Stimulated activated CD8-positive, alpha-beta memory T cell treated with anti-CD3 and anti-CD28 coated beads, Interleukin-15, amount 100 ng/mL, for 1 hour (primary cell): Measurements from ENCODE around the gene SEC61A2.

ENCODE experiments used
- DNase-seq: peaks from one replicate; pipeline ENCODE4 v3.0.0-alpha.2; 2020; ENCODE audit warnings: low read depth

Gene SEC61A2

GRCh38 chr10:12196531-12197211 is 67.2 kb downstream of the SEC61A2 start:
- no peak for DNase-seq

- DNase-seq: no peak
Observed at GRCh38 chr10:12198156-12198555, 68.7 kb downstream of the SEC61A2 start.

GRCh38 chr10:12200850-12201249 is 71.4 kb downstream of the SEC61A2 start:
- DNase-seq: no peak

- DNase-seq: no peak
Observed at GRCh38 chr10:12201543-12201942, 72.1 kb downstream of the SEC61A2 start.

GRCh38 chr10:12202226-12202625 is 72.7 kb downstream of the SEC61A2 start:
- no peak for DNase-seq

- DNase-seq: no peak
Observed at GRCh38 chr10:12205082-12205481, 75.6 kb downstream of the SEC61A2 start.

GRCh38 chr10:12207114-12207513 is 77.6 kb downstream of the SEC61A2 start:
- no peak for DNase-seq

- DNase-seq: no peak
Observed at GRCh38 chr10:12208460-12208859, 79.0 kb downstream of the SEC61A2 start.

- no peak for DNase-seq
Observed at GRCh38 chr10:12212454-12212853, 83.0 kb downstream of the SEC61A2 start.

- DNase-seq: no peak
Observed at GRCh38 chr10:12213621-12214020, 84.1 kb downstream of the SEC61A2 start.

GRCh38 chr10:12214093-12214492 is 84.6 kb downstream of the SEC61A2 start:
- no peak for DNase-seq

GRCh38 chr10:12214763-12215218 is 85.3 kb downstream of the SEC61A2 start:
- no peak for DNase-seq
